Upper lobe of left lung (tissue), 6 donors: ENCODE results near the gene LCOR. TPM values are rescaled to one million over a fixed set of nuclear protein-coding genes. Genes with fewer than 3 reads are reported as not detected.

ENCODE experiments used
- ATAC-seq, 2 donors: fragments of 200-7000 bp; cut with Tn5 transposase; one replicate each; pipeline ENCODE4 v1.9.1; 2022; ENCODE audit warnings: mild to moderate bottlenecking in 2 of 2, moderate library complexity in 2 of 2; ENCODE audit not compliant: low FRiP score in 2 of 2
- DNase-seq, 2 donors: peaks; one replicate each; pipeline ENCODE4 v3.0.0-alpha.2; 2019 to 2020
- H3K27ac ChIP-seq, 4 donors: fragments of 200-600 bp; sonication (generic); one replicate each; pipeline ENCODE4 v1.5.1; 2016 to 2019
- H3K27me3 ChIP-seq, 4 donors: fragments of 200-600 bp; sonication (generic); one replicate each; pipeline ENCODE4 v1.5.1; 2017 to 2019
- H3K36me3 ChIP-seq, 4 donors: fragments of 200-600 bp; sonication (generic); one replicate each; pipeline ENCODE4 v1.5.1; 2016 to 2019
- H3K4me1 ChIP-seq, 4 donors: fragments of 200-600 bp; sonication (generic); one replicate each; pipeline ENCODE4 v1.5.1; 2018 to 2019
- H3K4me3 ChIP-seq, 4 donors: fragments of 200-600 bp; sonication (generic); one replicate each; pipeline ENCODE4 v1.5.1; 2017 to 2019; ENCODE audit warnings: mild to moderate bottlenecking in 2 of 4, moderate library complexity in 1 of 4
- H3K9me3 ChIP-seq, 4 donors: fragments of 200-600 bp; sonication (generic); one replicate each; pipeline ENCODE4 v1.5.1; 2018 to 2019
- CTCF ChIP-seq, 6 experiments: fragments of 450-650 bp in 4 of 6; fragments of 200-600 bp in 2 of 6; sonication (generic) in 2 of 6; IDR thresholded peaks; one replicate each; pipeline ENCODE4 v1.5.1; 2016 to 2019; ENCODE audit warnings: antibody characterized with exemption in 6 of 6
- EP300 ChIP-seq, 4 donors: sonication (generic); formaldehyde crosslinking; IDR thresholded peaks; one replicate each; pipeline ENCODE4 v1.5.1; 2017; ENCODE audit warnings: antibody characterized with exemption in 4 of 4, control low read depth in 2 of 4
- POLR2A ChIP-seq, 4 donors: fragments of 450-650 bp; IDR thresholded peaks; one replicate each; pipeline ENCODE4 v1.5.1; 2016 to 2017; ENCODE audit warnings: antibody characterized with exemption in 4 of 4, mild to moderate bottlenecking in 2 of 4
- POLR2AphosphoS5 ChIP-seq, 2 donors: sonication (generic); formaldehyde crosslinking; IDR thresholded peaks; one replicate each; pipeline ENCODE4 v1.5.1; 2017; ENCODE audit warnings: antibody characterized with exemption in 2 of 2
- WGBS, 2 donors: methylation state at CpG; one replicate each; pipeline ENCODE4 v1.1.5; 2017 to 2018; 5-methylcytosine and 5-hydroxymethylcytosine counted together
- total RNA-seq, 6 donors: library from RNA; depleted of rRNA in 4 of 6; stranded (reverse); fragments of >200 nt in 4 of 6; gene quantifications; one replicate each; pipeline versions ENCODE4 v1.1.0 to v1.2.1, GENCODE V29; 2016 to 2021
- donor health status: DM: no; HTN: no; CAD: no; lungs with moderate emphysema.
- donor health status: DM: no; HTN: yes; CAD: no; lungs with severe emphysema.

The LCOR gene
- total RNA-seq, 6 donors from 2014 or later: 18.6 to 54.7 (median 28.0) TPM

- no peaks in the 10 kb centered on the region for H3K9me3 ChIP-seq
- TF ChIP-seq POLR2AphosphoS5 (IDR thresholded peaks at IDR 0.05) (no peak), CTCF (IDR thresholded peaks at IDR 0.05) (no peak), EP300 (IDR thresholded peaks at IDR 0.05) (no peak), POLR2A (IDR thresholded peaks at IDR 0.05) (no peak)
- H3K27me3 ChIP-seq: no peaks in the 10 kb centered on the region
- ATAC-seq (no peak), DNase-seq (no peak)
- no peaks in the 10 kb centered on the region for H3K4me1 ChIP-seq
- H3K27ac ChIP-seq: no peak overlapping the region
- H3K4me3 ChIP-seq: no peak overlapping the region
- WGBS, 2 donors: 76 to 81% methylated on average over 4 of the region's 4 CpGs
- H3K36me3 ChIP-seq: no peaks in the 10 kb centered on the region
Measured at GRCh38 chr10:96988426-96988825, 156.3 kb downstream of the LCOR start.

DNA sequence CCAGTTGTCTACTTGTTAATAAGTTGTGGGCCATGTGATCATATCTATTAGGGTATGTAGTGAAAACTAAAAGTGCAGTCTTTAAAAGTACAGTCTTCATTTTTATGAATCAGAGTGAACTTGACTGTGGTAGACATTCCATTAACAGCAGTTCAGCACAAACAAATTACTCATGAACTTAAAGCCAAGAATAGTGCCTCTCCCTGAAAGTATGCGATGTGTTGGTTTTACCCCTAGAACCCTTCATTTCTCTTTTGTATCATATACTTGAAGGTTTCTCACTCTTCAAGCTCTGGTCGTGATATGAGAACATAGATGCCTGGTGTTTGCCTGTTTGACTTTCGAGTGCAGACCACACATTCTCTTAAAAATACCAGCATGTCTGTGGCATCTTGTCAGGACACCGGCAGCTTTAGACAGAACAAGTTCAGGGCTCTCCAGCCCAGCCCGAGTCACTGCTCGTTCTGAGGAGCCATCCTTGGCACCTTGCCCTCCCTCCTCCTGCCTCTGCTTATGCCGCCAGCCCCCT, 159.3 kb downstream of the LCOR start:
- H3K36me3 ChIP-seq: no peaks in the 10 kb centered on the region
- TF ChIP-seq CTCF (IDR thresholded peaks at IDR 0.05): no peak
- WGBS, 2 donors: 51 to 67% methylated on average over 7 of the region's 7 CpGs
- H3K4me3 ChIP-seq: no peak overlapping the region
- H3K27ac ChIP-seq: no peak overlapping the region
- H3K27me3 ChIP-seq: no peaks in the 10 kb centered on the region
- DNase-seq (no peak), ATAC-seq (peak in 1 of 2 donors; percentile 6)
- no peaks in the 10 kb centered on the region for H3K4me1 ChIP-seq
- H3K9me3 ChIP-seq: no peaks in the 10 kb centered on the region

- H3K36me3 ChIP-seq: no peaks in the 10 kb centered on the region
- 74 to 95% methylated on average over 1 of the region's 1 CpG for WGBS, 2 donors
- DNase-seq: no peak
- TF ChIP-seq POLR2AphosphoS5 (IDR thresholded peaks at IDR 0.05) (no peak), EP300 (IDR thresholded peaks at IDR 0.05) (no peak)
- H3K4me3 ChIP-seq: no peak overlapping the region
- no peaks in the 10 kb centered on the region for H3K4me1 ChIP-seq
- no peaks in the 10 kb centered on the region for H3K27me3 ChIP-seq
- H3K9me3 ChIP-seq: no peaks in the 10 kb centered on the region
- no peak for ATAC-seq
- H3K27ac ChIP-seq: no peak overlapping the region
Measured at GRCh38 chr10:96992721-96993120, 160.6 kb downstream of the LCOR start.

DNA sequence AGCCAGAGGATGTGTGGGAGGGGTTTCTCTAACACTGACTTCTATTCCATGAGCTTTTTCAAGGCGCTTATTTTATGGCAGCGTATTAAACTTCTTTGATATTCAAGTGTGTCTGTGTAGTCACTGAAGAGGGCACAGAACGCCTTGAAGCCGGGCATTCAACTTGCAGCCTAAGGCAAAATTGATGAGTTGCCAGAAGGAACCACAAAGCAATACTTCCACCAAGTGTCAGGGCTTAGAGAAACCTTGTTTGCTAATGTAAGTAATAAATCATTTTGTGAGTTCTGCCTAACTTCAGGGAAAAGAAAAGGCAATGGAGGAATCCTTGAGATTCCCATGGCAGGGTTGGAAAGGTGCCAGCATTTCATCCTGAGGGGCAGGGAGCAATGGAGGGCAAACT, 163.8 kb downstream of the LCOR start:
- H3K9me3 ChIP-seq: no peaks in the 10 kb centered on the region
- H3K27ac ChIP-seq: no peak overlapping the region
- 63 to 73% methylated on average over 4 of the region's 4 CpGs for WGBS, 2 donors
- no peak for TF ChIP-seq EP300 (IDR thresholded peaks at IDR 0.05)
- TF ChIP-seq POLR2A (IDR thresholded peaks at IDR 0.05): no peak
- TF ChIP-seq POLR2AphosphoS5 (IDR thresholded peaks at IDR 0.05): no peak
- no peak for TF ChIP-seq CTCF (IDR thresholded peaks at IDR 0.05)
- H3K4me3 ChIP-seq: no peak overlapping the region
- no peaks in the 10 kb centered on the region for H3K27me3 ChIP-seq
- H3K4me1 ChIP-seq: no peaks in the 10 kb centered on the region
- no peaks in the 10 kb centered on the region for H3K36me3 ChIP-seq
- DNase-seq: no peak
- ATAC-seq: no peak

GRCh38 chr10:96996275-96996965, 164.3 kb downstream of the LCOR start:
- Histone ChIP-seq H3K27ac (no peak overlapping the region), H3K4me1 (no peaks in the 10 kb centered on the region), H3K9me3 (no peaks in the 10 kb centered on the region), H3K4me3 (no peak overlapping the region), H3K36me3 (no peaks in the 10 kb centered on the region), H3K27me3 (no peaks in the 10 kb centered on the region)
- WGBS, 2 donors: 88 to 90% methylated on average over 6 of the region's 6 CpGs
- no peak for ATAC-seq
- TF ChIP-seq POLR2A (IDR thresholded peaks at IDR 0.05) (no peak), EP300 (IDR thresholded peaks at IDR 0.05) (no peak), POLR2AphosphoS5 (IDR thresholded peaks at IDR 0.05) (no peak), CTCF (IDR thresholded peaks at IDR 0.05) (no peak)
- DNase-seq: no peak
